GM12874 (cell line): Measurements from ENCODE around the gene MSH4.

Experiments used
- TF ChIP-seq, protein P1 (sequence below): IDR thresholded peaks from 2 replicates; pipeline ENCODE4 v1.5.1; 2011; ENCODE audit warnings: low read depth, mild to moderate bottlenecking, control low read depth, low read length, moderate library complexity; ENCODE audit not compliant: insufficient read depth

The MSH4 gene

GRCh38 chr1:75796376-75797272, at the start of gene MSH4:
Gene MSH4 (plus strand): TSS chr1:75796882. CDS start chr1:75796986, 104 bp downstream.
- TF ChIP-seq, protein P1, sequence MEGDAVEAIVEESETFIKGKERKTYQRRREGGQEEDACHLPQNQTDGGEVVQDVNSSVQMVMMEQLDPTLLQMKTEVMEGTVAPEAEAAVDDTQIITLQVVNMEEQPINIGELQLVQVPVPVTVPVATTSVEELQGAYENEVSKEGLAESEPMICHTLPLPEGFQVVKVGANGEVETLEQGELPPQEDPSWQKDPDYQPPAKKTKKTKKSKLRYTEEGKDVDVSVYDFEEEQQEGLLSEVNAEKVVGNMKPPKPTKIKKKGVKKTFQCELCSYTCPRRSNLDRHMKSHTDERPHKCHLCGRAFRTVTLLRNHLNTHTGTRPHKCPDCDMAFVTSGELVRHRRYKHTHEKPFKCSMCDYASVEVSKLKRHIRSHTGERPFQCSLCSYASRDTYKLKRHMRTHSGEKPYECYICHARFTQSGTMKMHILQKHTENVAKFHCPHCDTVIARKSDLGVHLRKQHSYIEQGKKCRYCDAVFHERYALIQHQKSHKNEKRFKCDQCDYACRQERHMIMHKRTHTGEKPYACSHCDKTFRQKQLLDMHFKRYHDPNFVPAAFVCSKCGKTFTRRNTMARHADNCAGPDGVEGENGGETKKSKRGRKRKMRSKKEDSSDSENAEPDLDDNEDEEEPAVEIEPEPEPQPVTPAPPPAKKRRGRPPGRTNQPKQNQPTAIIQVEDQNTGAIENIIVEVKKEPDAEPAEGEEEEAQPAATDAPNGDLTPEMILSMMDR = no peak

GRCh38 chr1:75764057-75764655, 32.5 kb upstream of the MSH4 start:
- TF ChIP-seq, protein P1 = no peak

DNA sequence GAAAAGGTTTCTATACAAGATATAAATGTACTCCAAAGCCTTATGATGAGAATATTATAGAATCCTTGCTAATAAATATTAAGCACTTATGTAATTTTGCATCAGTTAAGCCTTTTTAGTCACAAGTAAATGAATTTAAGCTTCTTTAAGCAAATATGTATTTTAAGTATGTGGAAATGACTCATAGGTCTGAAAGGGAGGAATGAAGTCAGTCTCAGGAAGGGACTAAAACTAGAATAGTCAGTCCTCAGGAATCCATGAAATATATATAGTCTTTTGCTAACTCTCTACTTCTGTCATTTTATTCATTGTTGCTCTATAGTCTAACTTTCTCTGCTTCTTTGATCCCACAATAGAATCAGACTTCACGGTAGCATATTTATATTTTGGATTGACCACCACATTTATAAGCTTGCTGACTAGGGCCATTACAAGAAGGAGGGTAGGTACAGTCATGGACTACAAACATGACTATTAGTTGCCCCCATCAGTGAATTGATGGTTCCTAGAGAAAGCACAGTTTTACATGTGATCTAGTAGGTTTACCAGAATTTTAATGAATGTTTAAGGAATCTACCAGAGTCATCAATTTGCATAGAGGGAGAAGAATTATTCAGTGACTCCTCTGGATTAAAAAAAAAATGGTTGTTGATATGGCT, 30.9 kb upstream of the MSH4 start:
- TF ChIP-seq, protein P1 = no peak

DNA sequence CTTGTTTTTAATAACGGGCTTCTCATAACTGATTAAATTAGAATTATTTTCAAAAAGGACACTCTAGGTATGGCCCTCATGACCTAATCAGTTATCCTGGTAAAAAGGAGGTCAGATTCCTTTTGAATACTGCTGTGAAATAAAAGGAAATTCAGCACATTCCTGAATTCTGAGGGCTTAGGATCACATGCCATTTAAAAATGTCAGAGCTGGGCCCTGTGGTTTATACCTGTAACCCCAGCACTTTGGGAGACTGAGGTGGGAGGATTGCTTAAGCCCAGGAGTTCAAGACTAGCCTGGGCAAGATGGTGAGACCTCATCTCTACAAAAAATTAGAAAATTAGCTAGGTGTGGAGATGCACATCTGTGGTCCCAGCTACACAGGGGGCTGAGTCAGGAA, 28.7 kb upstream of the MSH4 start:
- TF ChIP-seq, protein P1 = no peak

GRCh38 chr1:75770761-75771160, 25.9 kb upstream of the MSH4 start:
- TF ChIP-seq, protein P1 = no peak

DNA sequence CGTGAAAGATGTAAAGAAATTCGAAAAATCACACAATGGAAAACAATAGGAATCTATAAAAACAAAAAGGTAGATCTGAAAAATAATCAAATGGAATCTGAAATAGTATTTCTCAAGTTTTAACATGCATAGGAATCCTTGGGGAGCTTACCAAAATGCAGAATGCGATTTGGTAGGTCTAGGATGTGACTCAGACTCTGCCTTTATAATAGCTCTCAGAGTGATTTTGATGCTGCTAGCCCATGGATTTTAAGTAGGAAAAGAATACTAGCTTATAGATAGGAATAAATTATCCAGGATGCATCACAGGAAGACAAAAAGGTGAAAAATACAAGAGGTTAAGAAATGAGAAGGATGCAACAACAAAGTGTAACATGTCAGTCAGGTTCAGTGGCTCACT, 24.7 kb upstream of the MSH4 start:
- TF ChIP-seq, protein P1 = no peak

DNA sequence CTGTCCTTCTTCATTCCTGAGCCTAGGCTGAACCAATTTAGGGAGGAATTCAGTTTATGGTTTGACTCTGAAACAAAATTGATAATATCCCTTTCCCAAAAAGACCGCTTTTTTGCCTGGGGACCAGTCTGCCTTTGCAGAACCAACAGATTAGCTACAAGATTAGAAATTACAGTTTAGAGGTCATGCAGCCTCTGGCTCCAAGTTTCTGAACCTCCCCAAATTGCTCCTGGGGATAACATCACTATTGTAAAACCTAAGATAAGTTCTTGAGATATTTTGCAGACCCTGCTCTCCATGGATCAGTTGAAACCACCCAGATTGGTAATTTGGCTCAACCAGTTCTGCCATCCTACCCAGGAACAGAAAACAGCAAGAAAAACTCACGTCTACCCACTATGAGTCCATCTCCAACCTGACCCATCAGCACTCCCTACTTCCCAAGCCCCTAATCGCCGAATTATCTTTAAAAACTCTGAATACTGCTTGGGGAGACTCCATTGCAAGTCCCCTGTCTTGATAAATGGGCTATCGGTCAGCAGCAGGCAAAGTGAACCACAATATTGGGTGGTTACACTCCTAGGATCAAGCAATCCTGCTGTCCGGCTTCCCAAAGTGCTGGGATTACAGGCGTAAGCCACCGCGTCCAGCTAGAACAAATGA, 11.2 kb upstream of the MSH4 start:
- TF ChIP-seq, protein P1 = no peak
